Measurements from ENCODE around the gene WDR12. TPM values are rescaled to one million over a fixed set of nuclear protein-coding genes. Genes with fewer than 3 reads are reported as not detected.

The WDR12 gene
- total and polyA plus RNA-seq, 2 donors (not counting 3 experiments of a cell fraction or from before 2014, with no cell fraction given) = 8.5 to 65.6 TPM

- no TSS peak for BruUV-seq (replicated peaks)
- Histone ChIP-seq H3K4me1 (ENCODE audit: control insufficient read depth, extremely low read depth, insufficient read depth, low read length) (no peaks in the 10 kb centered on the region), H3K4me2 (ENCODE audit: insufficient read depth, low read length) (no peak overlapping the region), H2AFZ (ENCODE audit: low read depth, low read length) (no peak overlapping the region), H4K20me1 (replicated peaks; ENCODE audit: control insufficient read depth, extremely low read depth, insufficient read depth, low read length) (no peaks in the 10 kb centered on the region), H3K27me3 (ENCODE audit: control insufficient read depth in 2 of 2, insufficient read depth in 2 of 2, low read length in 2 of 2) (no peaks in the 10 kb centered on the region), H3K36me3 (ENCODE audit: control insufficient read depth in 2 of 2, extremely low read depth in 1 of 2, insufficient read depth in 2 of 2, low read length in 2 of 2) (no peaks in the 10 kb centered on the region), H3K9me1 (replicated peaks; ENCODE audit: control insufficient read depth, extremely low read depth, insufficient read depth, low read length) (no peaks in the 10 kb centered on the region), H3K9ac (replicated peaks; ENCODE audit: extremely low read depth, insufficient read depth, low read length) (no peak overlapping the region), H3K4me3 (replicated peaks in 1 of 3; ENCODE audit: insufficient read depth in 1 of 3, low read depth in 1 of 3, low read length in 3 of 3) (no peak overlapping the region), H3K79me2 (ENCODE audit: control insufficient read depth, insufficient read depth, low read length) (no peaks in the 10 kb centered on the region), H3K9me3 (replicated peaks; ENCODE audit: control insufficient read depth, insufficient read depth, low read length) (no peaks in the 10 kb centered on the region), H3K27ac (ENCODE audit: insufficient read depth, low read depth, low read length) (no peak overlapping the region)
- intact Hi-C loops (cut with micrococcal nuclease) (no loop called here), dilution Hi-C loops (cut with MboI; ENCODE audit: extremely low pct_ligation_motif_present, low sequenced_read_pairs) (no loop called here)
- ChIA-PET CTCF (interaction anchor here (0.8 kb wide), 1 partner anchor 10 kb away, joined by 3 read pairs; no protein-coding TSS in a partner anchor), POLR2A (no interaction called here)
- DNase-seq (ENCODE audit: low read depth, low spot score) = no peak
- no peak for FAIRE-seq
- no peak for TF ChIP-seq GATA2 (IDR thresholded peaks at IDR 0.05; ENCODE audit: insufficient read depth, insufficient read length, low read depth, low read length)
- no peak for TF ChIP-seq POLR2A (IDR thresholded peaks at IDR 0.05; ENCODE audit: low read depth, low read length)
- no peak for TF ChIP-seq JUN (IDR thresholded peaks at IDR 0.05; ENCODE audit: borderline replicate concordance, insufficient read depth, insufficient read length, low read depth)
- TF ChIP-seq EZH2 (IDR thresholded peaks at IDR 0.05; ENCODE audit: borderline replicate concordance, low read depth, low read length, severe bottlenecking) = no peak
- TF ChIP-seq POLR2AphosphoS5 (IDR thresholded peaks at IDR 0.05; ENCODE audit: insufficient read depth, low read depth, low read length) = no peak
- TF ChIP-seq MYC (IDR thresholded peaks at IDR 0.05; ENCODE audit: low read depth, low read length) = no peak
- TF ChIP-seq MAX (IDR thresholded peaks at IDR 0.05; ENCODE audit: insufficient read depth, insufficient read length) = no peak
- TF ChIP-seq FOS (IDR thresholded peaks at IDR 0.05; ENCODE audit: borderline replicate concordance, insufficient read depth, low read length) = no peak
- no peak for TF ChIP-seq CTCF (IDR thresholded peaks at IDR 0.05; ENCODE audit: extremely low read depth in 1 of 2, insufficient read depth in 1 of 2, low read depth in 1 of 2, low read length in 2 of 2)
Measured at GRCh38 chr2:202944408-202944807, 32.9 kb upstream of the WDR12 start.

All from endothelial cell of umbilical vein (primary cell).